Lower leg skin (tissue), 4 donors: ENCODE results near the gene CCND2. TPM values are rescaled to one million over a fixed set of nuclear protein-coding genes. Genes with fewer than 3 reads are reported as not detected.

Experiments used
- DNase-seq, 2 donors: peaks; one replicate each; pipeline ENCODE4 v3.0.0-alpha.2; 2019; ENCODE audit warnings: low spot score in 2 of 2
- H3K4me3 ChIP-seq: fragments of 200-600 bp; sonication (generic); 2 replicates; pipeline ENCODE4 v1.5.1; 2017; ENCODE audit warnings: mild to moderate bottlenecking, low read depth; ENCODE audit not compliant: poor library complexity, severe bottlenecking
- POLR2A ChIP-seq, 2 donors: fragments of 450-650 bp; IDR thresholded peaks; one replicate each; pipeline ENCODE4 v1.6.1; 2016 to 2017; ENCODE audit warnings: antibody characterized with exemption in 2 of 2, mild to moderate bottlenecking in 1 of 2, moderate library complexity in 1 of 2
- WGBS, 2 donors: methylation state at CpG; one replicate each; pipeline ENCODE4 v1.1.5; 2018; 5-methylcytosine and 5-hydroxymethylcytosine counted together
- intact Hi-C: fragments of 100-400 bp; cut with DNase I; formaldehyde crosslinking; loops from one replicate; pipeline ENCODE4 v1.15.0; 2023; ENCODE audit warnings: low total_unique reads
- total RNA-seq, 4 donors: library from RNA; depleted of rRNA; stranded (reverse); fragments of >200 nt; gene quantifications; one replicate each; pipeline ENCODE4 v1.1.0, GENCODE V29; 2016
- TF ChIP-seq, protein P1 (sequence below), 3 donors: fragments of 450-650 bp; IDR thresholded peaks; one replicate each; pipeline ENCODE4 v1.5.1; 2016; ENCODE audit warnings: antibody characterized with exemption in 3 of 3, mild to moderate bottlenecking in 3 of 3, moderate library complexity in 2 of 3

CCND2 gene
- total RNA-seq, 4 donors from 2014 or later, result 14.5 to 29.5 (median 26.6) TPM

DNA sequence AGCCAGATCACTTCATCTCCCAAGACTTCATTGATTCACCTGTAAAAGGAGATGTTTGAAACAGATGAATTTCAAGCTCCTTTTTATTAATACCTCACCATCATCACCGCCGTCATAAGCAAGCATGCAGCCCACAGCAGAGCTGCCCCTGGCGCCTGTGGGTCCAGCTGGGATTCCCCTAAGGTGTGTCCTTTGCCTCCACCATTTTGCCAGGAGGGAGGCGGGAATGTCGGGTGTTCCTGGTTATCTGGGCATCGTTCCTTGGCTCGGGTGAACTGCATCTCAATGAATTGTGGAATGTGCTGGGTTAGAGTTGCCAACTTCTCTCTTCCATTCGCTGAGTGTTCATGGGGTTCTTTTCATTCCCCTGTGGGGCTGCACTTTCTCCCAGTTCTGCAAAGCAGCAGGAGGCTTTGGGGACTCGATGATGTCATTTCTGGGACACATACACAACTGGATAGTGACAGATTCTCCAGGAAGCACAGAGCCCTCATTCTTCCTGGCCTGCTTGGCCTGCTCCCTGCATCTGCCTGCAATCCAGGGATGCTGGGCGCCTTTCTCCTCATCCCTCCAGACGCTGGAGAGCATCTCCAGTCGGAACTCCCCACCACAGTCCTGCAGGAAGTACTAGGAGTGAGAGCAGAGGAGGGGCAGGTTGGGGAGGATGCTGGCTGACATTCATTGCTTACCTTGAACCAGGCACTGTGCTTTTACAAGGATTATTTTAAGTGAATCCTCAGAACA is 10.1 kb downstream of the CCND2 start:
- TF ChIP-seq, protein P1, sequence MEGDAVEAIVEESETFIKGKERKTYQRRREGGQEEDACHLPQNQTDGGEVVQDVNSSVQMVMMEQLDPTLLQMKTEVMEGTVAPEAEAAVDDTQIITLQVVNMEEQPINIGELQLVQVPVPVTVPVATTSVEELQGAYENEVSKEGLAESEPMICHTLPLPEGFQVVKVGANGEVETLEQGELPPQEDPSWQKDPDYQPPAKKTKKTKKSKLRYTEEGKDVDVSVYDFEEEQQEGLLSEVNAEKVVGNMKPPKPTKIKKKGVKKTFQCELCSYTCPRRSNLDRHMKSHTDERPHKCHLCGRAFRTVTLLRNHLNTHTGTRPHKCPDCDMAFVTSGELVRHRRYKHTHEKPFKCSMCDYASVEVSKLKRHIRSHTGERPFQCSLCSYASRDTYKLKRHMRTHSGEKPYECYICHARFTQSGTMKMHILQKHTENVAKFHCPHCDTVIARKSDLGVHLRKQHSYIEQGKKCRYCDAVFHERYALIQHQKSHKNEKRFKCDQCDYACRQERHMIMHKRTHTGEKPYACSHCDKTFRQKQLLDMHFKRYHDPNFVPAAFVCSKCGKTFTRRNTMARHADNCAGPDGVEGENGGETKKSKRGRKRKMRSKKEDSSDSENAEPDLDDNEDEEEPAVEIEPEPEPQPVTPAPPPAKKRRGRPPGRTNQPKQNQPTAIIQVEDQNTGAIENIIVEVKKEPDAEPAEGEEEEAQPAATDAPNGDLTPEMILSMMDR (IDR thresholded peaks at IDR 0.05), result no peak
- no peak for TF ChIP-seq POLR2A (IDR thresholded peaks at IDR 0.05)
- intact Hi-C loops, result no loop called here

DNA sequence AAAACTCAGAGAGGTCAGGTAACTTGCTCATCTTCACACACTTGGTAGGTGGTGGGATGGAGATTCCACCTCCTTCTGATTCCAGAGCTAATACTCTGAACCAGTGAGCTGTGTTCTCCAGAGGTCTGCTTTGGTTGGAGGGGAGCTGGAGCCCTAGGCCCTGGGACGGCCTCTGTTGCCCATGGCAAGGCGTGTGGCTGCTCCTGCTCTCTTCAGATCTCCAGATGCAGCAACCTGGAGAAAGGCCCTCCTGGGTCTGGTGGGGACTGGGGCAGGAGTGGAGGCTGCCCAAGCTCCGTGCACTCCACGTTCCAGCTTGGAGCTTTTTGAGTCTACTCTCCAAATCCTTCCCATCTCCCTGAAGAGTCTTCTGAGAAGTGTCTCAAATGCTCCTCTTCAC is 10.7 kb downstream of the CCND2 start:
- intact Hi-C loops, result no loop called here
- TF ChIP-seq POLR2A (IDR thresholded peaks at IDR 0.05), result no peak
- TF ChIP-seq, protein P1 (IDR thresholded peaks at IDR 0.05), result no peak
- no peak for DNase-seq
- no peak overlapping the region for H3K4me3 ChIP-seq
- 85 to 91% methylated on average over 4 of the region's 4 CpGs for WGBS, 2 donors

More for the DNA sequence above, 10.1 kb downstream of the CCND2 start:
- WGBS, 2 donors, result 53% methylated on average over 11 to 12 of the region's 12 CpGs
- DNase-seq, result no peak
- no peak overlapping the region for H3K4me3 ChIP-seq

DNA sequence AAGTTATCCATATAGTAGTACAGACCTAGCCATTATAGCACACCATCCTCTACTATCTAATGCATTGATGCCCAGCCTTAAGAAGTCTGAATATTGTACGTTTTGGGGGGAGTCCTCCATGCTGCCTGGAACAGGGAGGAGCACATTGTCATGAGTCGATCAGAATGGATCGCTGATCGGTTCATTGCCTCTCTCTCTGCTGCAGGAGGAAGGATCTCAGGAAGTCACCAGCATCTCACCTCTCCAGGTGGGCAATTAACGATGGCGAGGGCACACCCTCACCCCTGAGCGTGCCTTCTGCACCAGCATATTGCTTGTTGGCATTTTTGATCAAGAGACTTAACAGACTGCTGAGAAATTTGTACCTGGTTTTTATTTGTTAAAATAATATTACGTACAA is 11.5 kb downstream of the CCND2 start:
- 83 to 84% methylated on average over 8 of the region's 8 CpGs for WGBS, 2 donors
- intact Hi-C loops, result no loop called here
- TF ChIP-seq POLR2A (IDR thresholded peaks at IDR 0.05), result no peak
- TF ChIP-seq, protein P1 (IDR thresholded peaks at IDR 0.05), result no peak
- no peak for DNase-seq
- H3K4me3 ChIP-seq, result no peak overlapping the region

DNA sequence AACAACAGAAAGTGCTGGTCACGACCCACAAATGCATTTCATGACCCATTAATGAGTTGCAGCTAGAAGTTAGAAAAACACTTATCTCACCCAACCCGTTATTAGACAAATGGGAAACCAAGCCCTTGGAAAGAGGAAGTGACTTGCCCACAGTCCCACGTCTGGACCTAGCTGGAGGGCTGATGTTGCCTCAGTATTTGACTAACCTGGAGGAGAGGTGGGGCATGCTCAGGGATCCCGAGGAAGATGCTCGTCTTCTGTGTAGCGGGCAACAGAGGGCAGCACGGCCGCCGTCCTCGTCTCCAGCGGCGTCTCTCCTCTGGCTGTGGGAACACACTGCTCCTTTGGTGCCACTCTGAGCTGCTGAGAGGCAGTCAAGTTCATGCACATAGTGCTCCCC is 12.7 kb downstream of the CCND2 start:
- intact Hi-C loops, result no loop called here
- no peak overlapping the region for H3K4me3 ChIP-seq
- no peak for TF ChIP-seq POLR2A (IDR thresholded peaks at IDR 0.05)
- TF ChIP-seq, protein P1 (IDR thresholded peaks at IDR 0.05), result no peak
- 75 to 84% methylated on average over 12 of the region's 12 CpGs for WGBS, 2 donors
- DNase-seq, result no peak

DNA sequence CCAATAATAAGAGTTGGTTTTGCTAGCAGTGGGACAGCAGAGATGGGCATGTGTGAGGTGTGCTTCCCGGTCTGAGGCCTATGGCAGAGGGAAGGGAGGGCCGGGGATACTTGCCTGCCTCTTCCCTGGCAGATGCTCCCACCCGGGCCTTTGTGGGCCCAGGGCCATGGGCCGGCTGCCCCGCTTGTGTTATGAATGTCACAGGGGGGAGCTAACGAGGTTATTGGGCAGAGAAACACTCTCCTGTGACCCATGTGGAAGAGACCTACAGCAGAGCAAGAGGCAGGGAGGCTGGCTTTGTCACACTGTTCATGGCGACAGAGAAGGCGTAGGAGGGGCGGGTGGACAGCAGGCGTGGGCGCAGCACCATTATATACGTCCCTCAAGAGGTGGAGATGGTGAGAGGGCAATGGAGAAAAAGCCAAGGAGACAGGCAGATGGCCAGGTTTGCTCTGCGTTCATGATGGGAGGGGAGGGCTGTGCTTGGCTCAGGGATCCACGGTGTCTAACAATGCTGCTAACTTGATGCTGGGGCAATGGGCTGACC is 13.3 kb downstream of the CCND2 start:
- DNase-seq, result peak in 1 of 2 donors; percentile 40
- no peak overlapping the region for H3K4me3 ChIP-seq
- intact Hi-C loops, result no loop called here
- TF ChIP-seq, protein P1 (IDR thresholded peaks at IDR 0.05), result no peak
- no peak for TF ChIP-seq POLR2A (IDR thresholded peaks at IDR 0.05)
- WGBS, 2 donors, result 65 to 73% methylated on average over 13 to 14 of the region's 14 CpGs
